Neural cell (in vitro differentiated cells): ENCODE results near the gene SLC25A17.

Experiments used
- CTCF ChIP-seq: fragments of 450-650 bp; IDR thresholded peaks from 2 replicates; pipeline ENCODE4 v1.5.1; 2014; ENCODE audit warnings: antibody characterized with exemption, mild to moderate bottlenecking, moderate library complexity; ENCODE audit not compliant: poor library complexity, severe bottlenecking
- EP300 ChIP-seq: fragments of 450-650 bp; conservative IDR thresholded peaks from 2 replicates; pipeline ENCODE4 v1.6.1; 2014; ENCODE audit warnings: antibody characterized with exemption, mild to moderate bottlenecking, moderate library complexity; ENCODE audit not compliant: poor library complexity, severe bottlenecking
- RAD21 ChIP-seq: fragments of 450-650 bp; conservative IDR thresholded peaks from 2 replicates; pipeline ENCODE4 v1.6.1; 2014; ENCODE audit warnings: antibody characterized with exemption, mild to moderate bottlenecking, moderate library complexity

- TF ChIP-seq CTCF (no peak), EP300 (no peak), RAD21 (no peak)
Measured at GRCh38 chr22:40782521-40782920, 36.6 kb downstream of the SLC25A17 start.
